Uterus (tissue), 2 donors: ENCODE measurements around the gene HOXA1.

Experiments
- POLR2A ChIP-seq, 2 donors: fragments of 450-650 bp; IDR thresholded peaks; one replicate each; pipeline ENCODE4 v1.6.1; 2016; ENCODE audit warnings: antibody characterized with exemption in 2 of 2, mild to moderate bottlenecking in 1 of 2, moderate library complexity in 1 of 2
- TF ChIP-seq, protein P1 (sequence below), 4 experiments: fragments of 200-600 bp in 2 of 4; fragments of 450-650 bp in 2 of 4; sonication (generic) in 2 of 4; IDR thresholded peaks; one replicate each; pipeline ENCODE4 v1.5.1; 2016 to 2019; ENCODE audit warnings: antibody characterized with exemption in 4 of 4, mild to moderate bottlenecking in 2 of 4, moderate library complexity in 1 of 4

DNA sequence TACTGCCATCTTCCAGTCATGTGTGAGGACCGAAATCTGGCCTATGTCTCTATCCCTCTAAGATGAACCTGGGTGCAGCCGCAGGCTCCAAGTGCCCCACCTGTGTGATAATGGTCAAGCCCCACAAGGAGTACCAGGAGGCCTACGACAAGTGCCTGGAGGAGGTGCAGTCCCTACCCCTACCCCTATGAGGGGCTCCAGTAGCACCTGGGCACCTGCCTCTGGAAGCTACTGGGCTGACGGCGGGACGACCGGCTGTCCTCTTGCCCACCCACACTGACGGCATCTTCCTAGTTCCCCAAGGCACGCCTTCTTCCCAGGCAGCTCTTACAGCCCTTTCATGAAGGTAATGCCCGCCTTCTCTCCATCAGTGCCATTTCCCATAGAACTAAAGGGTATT is 47.4 kb downstream of the HOXA1 start:
- TF ChIP-seq, protein P1, sequence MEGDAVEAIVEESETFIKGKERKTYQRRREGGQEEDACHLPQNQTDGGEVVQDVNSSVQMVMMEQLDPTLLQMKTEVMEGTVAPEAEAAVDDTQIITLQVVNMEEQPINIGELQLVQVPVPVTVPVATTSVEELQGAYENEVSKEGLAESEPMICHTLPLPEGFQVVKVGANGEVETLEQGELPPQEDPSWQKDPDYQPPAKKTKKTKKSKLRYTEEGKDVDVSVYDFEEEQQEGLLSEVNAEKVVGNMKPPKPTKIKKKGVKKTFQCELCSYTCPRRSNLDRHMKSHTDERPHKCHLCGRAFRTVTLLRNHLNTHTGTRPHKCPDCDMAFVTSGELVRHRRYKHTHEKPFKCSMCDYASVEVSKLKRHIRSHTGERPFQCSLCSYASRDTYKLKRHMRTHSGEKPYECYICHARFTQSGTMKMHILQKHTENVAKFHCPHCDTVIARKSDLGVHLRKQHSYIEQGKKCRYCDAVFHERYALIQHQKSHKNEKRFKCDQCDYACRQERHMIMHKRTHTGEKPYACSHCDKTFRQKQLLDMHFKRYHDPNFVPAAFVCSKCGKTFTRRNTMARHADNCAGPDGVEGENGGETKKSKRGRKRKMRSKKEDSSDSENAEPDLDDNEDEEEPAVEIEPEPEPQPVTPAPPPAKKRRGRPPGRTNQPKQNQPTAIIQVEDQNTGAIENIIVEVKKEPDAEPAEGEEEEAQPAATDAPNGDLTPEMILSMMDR (IDR thresholded peaks at IDR 0.05): no peak
- TF ChIP-seq POLR2A (IDR thresholded peaks at IDR 0.05): no peak
